Measurements from ENCODE around the gene L3MBTL4.

The L3MBTL4 gene

DNA sequence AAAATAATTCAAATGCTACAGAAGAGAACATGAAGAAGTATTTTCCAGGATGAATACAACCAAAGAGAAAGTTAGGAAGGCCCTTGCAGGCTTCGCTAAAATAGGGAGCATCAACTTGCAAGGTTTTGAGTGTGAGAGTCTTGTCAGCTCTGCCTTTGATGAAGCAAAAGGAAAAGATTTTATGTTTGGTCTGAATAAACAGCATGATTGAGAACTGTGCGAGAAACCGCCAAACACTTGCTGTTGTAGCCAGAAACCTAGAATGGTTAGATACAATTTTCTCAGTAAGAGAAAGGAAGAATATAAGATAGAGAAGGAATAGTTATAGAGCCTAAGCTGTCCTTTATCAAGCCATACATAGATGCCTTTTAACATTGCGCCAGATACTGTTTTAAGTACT, 163.6 kb downstream of the L3MBTL4 start:
- no peak for DNase-seq (ENCODE audit: low read depth)

DNA sequence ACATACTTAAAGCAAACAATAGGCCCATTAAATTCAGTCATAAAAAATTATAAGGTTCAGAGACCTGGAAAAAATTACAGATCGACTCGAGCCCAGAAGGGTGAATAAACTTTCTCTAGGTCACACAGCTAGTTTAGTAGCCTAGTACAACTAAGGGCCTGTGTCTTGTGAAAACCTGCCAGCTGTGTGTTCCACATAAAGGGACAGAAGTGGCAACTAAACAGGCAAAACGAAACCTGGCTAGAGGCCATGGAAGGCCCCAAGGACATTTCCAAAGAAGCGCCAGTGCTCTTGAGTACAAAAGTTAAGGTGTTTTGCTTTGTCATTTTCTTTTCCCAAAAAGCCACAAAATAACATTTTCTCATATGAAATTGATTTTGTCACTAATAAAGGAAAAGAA, 164.9 kb downstream of the L3MBTL4 start:
- no peak for DNase-seq (ENCODE audit: low read depth)

DNA sequence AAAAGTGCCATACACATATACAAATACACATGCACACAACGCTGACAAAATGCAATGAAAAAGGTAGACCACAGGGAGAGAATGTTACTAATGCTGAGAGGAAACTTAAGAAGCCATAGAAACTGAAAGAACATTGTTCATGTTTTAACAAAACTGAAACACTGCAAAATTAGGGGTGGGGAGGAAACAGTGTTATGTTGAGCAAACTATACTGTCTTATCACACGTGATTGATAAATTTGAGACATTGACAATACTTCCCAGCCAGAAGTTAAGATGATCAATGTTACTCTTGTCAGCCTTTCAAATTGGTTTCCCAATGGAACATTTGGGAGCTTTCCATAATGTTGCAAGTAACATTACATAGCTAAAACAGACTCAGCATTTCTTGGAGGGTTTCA, 165.5 kb downstream of the L3MBTL4 start:
- no peak for DNase-seq (ENCODE audit: low read depth)

DNA sequence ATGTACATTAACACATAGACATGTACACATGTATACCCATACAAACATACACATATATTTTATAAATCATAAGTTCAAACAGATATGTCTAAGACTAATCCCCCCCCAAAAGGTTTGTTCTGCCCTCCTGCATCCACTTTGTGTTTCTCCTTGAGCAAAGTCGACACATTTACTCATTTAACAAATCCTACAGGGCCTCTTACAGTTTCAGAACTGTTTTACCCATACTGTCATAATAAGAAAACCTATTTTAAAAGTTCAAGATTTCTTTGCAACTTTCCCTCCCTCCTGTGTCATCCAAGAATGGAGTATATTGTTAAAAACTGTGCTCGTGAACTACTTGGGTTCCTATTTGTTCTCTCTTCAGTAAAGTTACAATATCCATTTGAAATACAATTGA, 166.7 kb downstream of the L3MBTL4 start:
- DNase-seq (ENCODE audit: low read depth), result no peak

DNA sequence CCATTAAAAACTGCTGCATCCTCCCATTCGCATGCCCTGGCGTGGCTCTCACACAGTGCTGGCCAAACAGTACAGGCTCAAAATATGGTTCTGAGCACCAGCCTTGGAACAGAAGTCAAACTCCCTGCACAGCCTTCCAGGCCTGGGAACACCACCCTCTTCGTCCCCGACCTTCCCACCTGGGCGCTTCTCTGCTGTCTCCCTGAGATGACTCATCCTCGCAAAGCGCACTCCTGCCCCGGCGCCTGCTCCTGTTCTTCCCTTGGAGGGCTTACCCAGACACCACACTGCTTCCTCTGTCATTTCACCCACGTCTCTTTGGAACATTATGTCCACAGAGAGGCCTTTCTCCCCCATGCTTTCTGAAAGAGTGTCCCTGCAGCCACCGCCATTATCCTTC, 172.7 kb downstream of the L3MBTL4 start:
- DNase-seq (ENCODE audit: low read depth), result no peak

DNA sequence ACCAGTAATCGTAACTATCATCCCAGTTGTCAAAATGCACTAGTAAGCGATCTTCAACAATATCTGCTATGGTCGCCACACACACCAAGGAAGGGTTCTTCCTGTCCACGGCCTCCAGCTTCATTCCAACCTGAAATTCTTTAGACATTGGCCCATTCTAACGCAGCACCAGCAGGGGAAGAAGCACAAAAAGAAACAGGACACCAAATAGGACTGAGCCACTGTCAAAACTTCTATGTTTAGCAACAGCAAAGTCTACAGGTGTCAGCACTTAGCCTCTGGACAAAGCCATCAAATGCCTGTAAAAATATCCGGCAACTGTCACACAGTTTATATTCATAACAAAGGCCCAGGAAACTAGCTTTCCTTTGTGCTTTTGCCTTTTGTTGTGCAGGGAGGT, 175.0 kb downstream of the L3MBTL4 start:
- no peak for DNase-seq (ENCODE audit: low read depth)

DNA sequence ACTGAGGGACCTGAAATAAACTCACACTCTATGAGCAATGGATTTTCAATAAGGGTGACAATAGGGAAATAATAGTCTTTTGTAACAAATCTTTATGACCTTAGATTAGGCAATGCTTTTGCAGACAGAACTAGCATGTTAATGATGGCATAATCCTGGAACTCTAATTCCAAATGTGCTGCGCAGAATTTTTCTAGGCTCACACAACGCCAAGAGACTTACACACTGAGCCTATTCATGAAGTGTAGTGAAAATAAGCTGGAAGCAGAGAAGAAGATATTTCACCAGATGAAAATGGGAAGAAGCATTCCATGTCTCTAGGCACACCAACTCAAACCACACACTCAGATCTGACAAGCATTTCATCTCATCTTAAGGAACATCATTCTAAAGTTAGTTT, 178.5 kb downstream of the L3MBTL4 start:
- no peak for DNase-seq (ENCODE audit: low read depth)

DNA sequence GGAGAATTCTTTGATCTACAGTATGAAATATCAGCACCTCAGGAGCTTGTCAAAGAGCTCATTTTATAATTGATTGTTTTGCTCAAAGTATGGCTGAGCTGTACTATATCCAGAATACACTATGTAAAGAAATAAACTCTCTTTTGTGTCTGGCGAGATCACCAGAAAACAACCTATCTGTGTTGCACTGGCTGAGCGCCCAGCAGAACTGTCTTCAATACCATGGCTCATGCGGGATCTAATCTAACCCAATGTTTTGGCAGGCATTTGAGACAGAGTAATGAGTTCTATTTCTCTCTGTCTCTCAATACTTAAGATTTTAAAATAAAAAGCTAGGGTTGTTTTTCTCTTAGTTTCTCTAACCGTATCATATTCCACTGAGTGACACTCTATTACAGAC, 192.4 kb downstream of the L3MBTL4 start:
- DNase-seq (ENCODE audit: low read depth), result no peak

DNA sequence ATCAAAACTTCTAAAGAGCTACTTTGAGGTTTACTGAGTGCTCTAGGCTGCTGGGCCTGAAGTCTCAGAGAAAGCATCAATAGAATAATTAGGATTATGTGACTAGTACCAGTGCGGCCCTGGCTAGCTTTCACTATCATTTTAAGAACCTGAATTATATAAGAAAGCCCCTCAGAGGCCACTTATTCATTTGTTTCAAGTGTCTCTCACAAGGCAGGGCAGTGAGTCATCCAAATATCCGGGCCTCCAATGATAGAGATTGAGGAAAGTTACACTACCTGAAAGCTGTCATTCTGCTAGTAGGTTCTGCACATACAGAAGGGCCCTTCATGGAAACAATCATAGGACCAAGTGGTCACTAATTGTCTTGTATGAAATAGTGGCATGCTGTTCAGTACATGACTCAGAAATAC, 193.1 kb downstream of the L3MBTL4 start:
- no peak for DNase-seq (ENCODE audit: low read depth)

DNA sequence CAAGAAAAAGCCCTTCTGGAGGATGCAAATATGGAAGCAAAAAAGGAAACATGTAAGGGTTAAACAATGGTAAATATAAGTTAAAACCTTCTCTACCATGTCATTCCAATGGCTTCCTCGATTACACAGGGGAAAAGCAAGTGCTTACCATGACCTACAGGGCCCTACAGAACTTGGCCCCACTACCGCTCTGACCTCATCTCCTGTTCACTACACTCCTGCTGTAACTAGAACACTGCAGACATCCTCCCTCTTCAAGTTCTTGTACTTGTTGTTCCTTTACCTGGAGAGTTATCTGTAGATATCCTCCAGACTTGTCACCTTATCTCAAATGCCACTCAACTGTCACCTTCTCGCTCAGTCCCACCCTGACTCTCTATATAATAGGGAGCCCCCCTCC, 194.6 kb downstream of the L3MBTL4 start:
- no peak for DNase-seq (ENCODE audit: low read depth)

DNA sequence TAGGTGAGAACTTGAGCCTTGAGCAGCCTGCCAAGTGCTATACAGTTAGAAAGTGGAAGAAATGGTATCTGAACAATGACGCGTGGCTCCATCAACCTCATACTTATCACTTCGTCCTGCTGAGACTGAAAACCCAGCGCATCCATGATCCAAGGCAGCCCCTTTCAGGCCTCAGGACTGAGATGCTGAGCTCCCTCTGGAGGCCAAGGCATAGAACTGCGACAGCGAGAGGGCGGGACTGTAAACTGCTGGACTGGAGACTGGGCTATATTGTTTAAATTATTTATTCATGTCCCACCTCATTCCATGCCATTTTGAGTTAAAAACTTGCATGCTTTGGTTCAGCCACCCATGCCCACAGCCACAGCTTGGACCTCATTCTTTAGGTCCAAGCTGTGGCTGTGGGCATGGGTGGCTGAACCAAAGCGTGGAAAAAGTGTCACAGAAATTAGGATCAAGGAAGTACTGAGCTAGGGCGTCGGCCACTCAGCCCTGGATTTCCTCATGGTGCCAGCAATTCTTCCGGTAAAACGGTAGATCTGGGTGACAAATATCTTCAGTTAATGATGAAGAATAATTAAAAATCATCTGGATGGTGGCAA, 195.5 kb downstream of the L3MBTL4 start:
- DNase-seq (ENCODE audit: low read depth), result no peak

DNA sequence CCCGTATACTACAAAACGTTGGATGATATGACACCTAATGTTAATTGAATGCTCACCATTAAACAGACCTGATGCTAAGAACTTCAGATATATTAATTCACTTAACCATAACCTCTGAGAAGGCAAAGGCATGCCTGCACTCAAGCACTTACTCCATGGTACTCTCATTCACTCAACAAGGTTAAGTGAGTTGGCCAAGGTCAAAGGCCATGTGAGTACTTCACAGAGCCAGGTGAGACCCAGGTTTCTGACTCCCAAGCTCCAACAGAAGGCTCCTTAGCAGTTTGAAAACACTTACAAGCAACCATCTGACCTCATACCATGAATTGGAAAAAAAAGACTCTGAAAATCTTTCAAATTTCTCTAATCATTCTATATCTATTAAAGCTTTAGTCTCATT, 198.8 kb downstream of the L3MBTL4 start:
- DNase-seq (ENCODE audit: low read depth), result no peak

DNA sequence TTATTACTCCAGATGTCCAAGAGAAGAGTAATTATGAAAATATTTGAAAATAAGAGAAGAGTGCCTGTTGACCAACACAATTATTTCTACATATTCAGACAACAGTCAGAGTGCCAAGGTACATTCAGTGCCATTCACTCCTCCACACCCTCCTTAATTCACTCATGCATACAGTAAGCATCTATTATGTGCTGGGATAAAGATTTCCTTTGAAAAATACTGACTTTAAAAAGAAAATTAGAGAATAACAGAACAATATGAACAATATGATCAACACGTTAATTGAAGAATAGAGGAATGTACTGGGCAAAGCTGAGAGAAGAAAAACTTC, 203.6 kb downstream of the L3MBTL4 start:
- no peak for DNase-seq (ENCODE audit: low read depth)

DNA sequence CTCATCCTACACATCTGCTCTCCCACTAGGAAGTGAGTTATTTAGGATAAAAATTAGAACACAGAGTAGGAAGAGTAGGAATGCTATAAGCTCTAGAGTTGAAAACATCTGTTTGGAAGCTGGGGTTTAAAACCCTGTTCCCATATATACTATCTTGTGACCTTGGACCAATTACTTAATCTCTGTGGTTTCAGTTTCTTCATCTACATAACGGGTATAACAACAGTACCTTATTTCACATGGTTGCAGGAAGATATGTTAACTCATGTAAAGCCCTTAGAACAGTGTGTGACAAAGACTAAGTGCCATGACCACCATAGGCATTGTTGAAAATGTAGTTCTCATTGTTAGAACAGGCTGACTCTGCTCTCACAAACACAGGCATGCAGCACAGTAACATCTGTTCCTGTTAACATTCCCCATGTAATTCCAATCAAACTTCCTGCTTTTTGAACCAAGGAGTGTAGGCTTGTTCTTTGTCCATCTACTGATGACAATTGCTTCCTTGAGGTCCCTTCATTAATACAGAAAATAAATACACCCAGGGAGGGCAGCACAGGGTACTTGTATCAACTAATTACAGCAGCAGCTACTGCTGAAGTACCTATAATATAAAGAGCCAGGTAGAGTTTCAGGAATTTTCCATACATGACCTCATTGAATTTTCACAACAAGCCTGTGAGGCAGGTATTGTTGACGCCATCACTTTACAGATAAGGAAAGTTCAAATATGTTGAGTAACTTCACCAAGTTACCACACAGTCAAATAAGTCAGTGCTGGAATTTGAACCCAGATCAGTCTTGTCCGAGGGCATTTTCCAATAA, 204.2 kb downstream of the L3MBTL4 start:
- no peak for DNase-seq (ENCODE audit: low read depth)

DNA sequence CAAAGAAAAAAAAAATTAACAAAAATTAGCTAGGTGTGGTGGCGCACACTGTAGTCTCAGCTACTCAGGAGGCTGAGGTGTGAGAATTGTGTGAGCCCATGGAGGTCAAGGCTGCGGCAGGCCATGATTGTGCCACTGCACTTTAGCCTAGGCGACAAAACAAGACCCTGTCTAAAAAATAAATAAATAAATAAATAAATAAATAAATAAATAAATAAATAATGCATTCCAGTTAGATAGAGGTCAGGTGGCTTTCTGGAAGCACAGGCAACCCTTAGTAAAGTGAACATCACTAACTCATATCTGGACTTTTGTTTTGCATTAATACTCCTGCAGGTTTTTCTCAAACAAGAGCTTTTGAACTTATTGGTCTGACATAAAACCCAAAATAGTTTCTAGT, 206.8 kb downstream of the L3MBTL4 start:
- no peak for DNase-seq (ENCODE audit: low read depth)

DNA sequence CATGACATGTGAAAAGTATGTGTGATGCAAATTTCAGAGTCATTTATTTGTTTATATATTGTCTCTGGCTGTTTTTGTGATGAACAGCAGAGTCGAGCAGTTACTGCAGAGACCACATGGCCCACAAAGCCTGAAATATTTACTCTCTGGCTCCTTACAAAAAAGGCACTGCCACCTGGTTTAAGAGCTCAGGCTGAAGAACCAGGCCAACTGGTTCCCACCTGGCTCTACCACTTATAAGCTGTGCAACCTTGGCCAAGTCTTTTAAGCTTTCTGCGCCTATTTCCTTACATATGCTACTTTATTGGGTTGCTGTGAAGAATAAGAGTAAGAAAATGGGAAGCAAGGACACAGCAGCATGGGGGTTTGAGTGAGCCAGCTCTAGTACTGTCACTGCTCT, 207.6 kb downstream of the L3MBTL4 start:
- DNase-seq (ENCODE audit: low read depth), result no peak

DNA sequence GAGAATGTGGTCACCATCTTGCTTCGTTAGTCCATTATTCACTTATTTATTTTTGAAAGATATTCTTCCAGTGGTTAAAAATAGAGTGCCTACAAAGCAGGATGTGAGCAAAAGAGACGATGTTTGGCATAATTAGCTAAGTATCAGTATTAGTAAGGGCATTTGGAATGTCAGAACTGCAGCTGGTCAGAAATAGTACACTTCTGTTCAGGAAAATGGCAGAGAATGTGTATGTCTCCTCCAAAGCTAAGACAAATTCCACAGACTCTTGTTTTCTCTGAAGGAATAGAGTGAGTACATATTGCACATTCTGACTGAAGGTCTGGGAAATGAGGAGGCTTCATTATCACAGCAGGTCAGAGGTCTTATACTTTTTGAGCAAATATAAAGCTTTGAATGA, 209.0 kb downstream of the L3MBTL4 start:
- DNase-seq (ENCODE audit: low read depth), result no peak

DNA sequence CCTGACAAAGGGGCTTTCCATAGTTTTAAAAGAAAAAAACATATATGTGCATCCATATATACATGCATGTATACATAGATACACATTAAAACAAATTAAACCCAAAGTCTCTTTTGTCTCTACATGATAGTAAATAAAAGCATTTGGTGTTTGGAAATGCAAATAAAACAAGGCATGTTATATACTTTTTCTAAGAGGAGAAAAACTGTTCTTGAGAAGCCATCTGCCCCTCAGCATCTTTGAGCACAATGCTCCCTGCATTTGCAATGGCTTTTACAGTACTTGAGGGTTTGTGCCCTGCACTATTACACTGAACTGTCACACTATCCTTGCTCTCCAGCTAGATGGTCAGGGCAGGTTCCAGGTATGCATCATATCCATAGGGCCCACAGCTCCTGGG, 210.2 kb downstream of the L3MBTL4 start:
- DNase-seq (ENCODE audit: low read depth), result no peak

DNA sequence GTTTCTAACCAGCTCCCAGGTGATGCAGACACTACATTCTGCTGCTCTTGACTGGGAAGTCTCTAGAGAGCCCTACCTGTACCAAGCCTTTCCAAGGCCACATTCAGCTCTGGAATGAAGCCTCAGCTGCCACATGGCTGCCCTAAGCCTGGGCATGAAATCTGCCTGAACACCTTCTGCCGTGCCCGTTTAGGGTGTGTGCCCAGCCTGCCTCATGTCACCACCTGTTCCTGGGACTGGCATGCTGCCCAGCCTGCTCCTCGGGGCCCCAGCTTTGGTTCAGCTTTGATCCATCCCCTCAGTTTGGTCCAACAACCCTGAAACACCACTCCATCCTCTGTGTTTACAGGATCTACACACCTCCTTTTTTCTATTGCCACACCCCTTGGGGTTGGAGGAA, 210.9 kb downstream of the L3MBTL4 start:
- no peak for DNase-seq (ENCODE audit: low read depth)

DNA sequence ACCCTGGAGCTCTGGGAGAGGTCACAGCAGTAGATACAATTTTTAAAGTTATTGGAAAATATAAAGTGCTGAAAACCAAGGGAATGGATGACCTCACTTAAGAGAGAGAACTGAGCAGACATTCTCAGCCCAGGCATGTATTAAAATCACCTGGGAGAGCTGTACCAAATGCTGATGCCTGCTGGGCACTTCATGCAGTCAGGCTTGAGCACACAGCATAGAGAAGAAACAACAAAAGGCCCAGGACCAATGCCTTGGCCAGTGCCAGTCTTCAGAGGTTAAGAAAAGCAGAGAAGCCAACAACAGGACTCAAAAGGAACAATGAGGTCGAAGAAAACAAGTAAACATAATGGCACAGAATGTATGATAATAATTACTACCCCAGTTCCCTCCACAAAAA, 211.8 kb downstream of the L3MBTL4 start:
- no peak for DNase-seq (ENCODE audit: low read depth)

DNA sequence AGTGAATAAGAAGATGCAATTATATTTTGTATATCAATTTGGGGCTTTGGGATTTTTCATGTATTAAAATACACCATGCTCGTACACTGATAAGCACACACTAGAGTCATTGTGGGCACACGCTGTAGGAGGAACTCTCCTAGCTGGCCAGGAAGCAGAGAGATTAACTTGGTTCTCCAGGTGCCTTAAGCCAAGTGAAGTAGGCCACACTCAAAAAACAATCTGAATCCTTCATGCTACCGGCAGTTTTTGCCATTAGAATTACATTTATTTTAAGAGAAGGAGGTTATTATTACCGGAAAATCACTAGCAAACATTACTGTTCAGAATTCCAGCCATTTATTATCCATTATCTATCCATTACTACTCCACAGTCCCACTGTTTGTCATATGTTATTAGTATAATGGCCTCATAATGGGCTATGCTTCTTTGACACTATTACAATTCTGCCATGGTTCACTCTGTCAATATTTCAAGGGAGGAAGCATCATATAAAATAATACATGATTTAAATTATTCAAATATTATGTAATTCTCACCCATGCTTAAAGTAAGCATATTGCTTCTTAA, 214.4 kb downstream of the L3MBTL4 start:
- DNase-seq (ENCODE audit: low read depth), result no peak

DNA sequence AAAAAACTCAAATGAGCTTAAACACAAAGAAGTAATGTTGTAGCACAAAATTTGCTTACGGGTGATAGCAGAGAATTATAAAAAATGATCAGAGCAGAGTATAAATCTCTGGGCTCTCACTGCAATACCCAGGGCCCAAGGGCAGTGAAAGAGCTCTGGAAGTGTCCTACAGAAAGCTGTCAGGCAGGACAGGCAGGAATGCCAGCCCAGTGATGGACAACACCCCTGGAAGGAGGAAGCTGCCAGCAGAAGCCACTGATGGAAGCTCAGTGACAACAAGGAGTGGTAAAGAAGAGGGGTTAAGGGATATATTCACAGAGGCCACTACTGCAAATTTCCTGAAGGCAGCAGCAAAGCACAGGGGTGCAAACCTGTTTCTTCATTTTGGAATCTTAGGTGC, 214.9 kb downstream of the L3MBTL4 start:
- no peak for DNase-seq (ENCODE audit: low read depth)

DNA sequence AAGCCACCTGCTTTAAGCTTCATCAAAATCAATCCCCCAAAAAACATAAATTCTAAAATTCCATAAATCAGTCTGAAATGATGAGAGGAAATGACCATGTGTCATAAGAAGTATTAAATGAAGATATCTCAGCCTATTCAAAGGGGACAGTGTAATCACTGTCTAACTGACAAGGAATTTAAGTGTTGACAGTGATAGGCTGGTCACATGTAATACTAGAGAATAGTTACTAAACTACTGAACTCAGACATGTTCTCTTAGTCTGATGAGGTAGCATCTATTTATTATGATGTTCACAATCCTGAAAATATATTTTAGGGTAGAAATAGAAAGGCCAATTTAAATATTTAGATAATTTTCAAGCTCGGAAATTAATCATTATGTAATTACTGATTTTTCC, 216.1 kb downstream of the L3MBTL4 start:
- no peak for DNase-seq (ENCODE audit: low read depth)

DNA sequence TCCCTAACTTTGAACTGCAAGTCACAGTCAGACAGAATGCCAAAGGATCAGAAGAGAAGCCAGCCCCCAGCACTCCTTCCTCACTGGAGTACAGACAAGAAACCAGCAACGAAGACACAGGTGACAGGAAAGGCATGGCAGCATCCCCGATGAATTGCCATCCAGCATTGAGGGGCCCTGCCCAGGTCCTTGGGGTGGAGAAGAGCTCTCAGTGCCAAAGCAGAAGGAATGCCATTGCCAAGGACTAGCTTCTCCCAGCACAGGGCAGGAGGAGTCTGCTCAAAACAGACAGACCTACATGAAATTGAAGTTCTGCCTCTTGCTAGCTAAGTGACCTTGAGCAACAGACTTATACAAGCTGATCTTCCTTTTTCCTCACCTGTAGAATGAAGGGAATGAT, 220.1 kb downstream of the L3MBTL4 start:
- no peak for DNase-seq (ENCODE audit: low read depth)

Data from T-helper 22 cell (primary cell).